Endothelial cell (in vitro differentiated cells): ENCODE data around the gene LDB3. TPM values are rescaled to one million over a fixed set of nuclear protein-coding genes. Genes with fewer than 3 reads are reported as not detected.
"Not testable (repeated sequence)": the region's sequence is repeated elsewhere in the genome, so short reads cannot be mapped to it uniquely, and the experiment has no call there.

ENCODE experiments used
- DNase-seq: peaks from one replicate; pipeline ENCODE4 v3.0.0; 2021; ENCODE audit warnings: low spot score
- H3K27ac Mint-ChIP-seq: one replicate; pipeline ENCODE4 v1.8.0; 2021; ENCODE audit warnings: mixed read lengths, inconsistent platforms; ENCODE audit not compliant: unreplicated experiment
- H3K27me3 Mint-ChIP-seq: one replicate; pipeline ENCODE4 v1.8.0; 2021; ENCODE audit warnings: mild to moderate bottlenecking, moderate library complexity, mixed read lengths, inconsistent platforms; ENCODE audit not compliant: unreplicated experiment
- H3K36me3 Mint-ChIP-seq: one replicate; pipeline ENCODE4 v1.8.0; 2021; ENCODE audit warnings: mild to moderate bottlenecking, low read depth, mixed read lengths, inconsistent platforms; ENCODE audit not compliant: unreplicated experiment
- H3K4me1 Mint-ChIP-seq: one replicate; pipeline ENCODE4 v1.8.0; 2021; ENCODE audit warnings: mild to moderate bottlenecking, mixed read lengths, inconsistent platforms; ENCODE audit not compliant: unreplicated experiment
- H3K4me3 Mint-ChIP-seq: one replicate; pipeline ENCODE4 v1.8.0; 2021; ENCODE audit warnings: mild to moderate bottlenecking, mixed read lengths, inconsistent platforms; ENCODE audit not compliant: unreplicated experiment
- H3K9me3 Mint-ChIP-seq: one replicate; pipeline ENCODE4 v1.8.0; 2021; ENCODE audit warnings: mixed read lengths, inconsistent platforms; ENCODE audit not compliant: unreplicated experiment
- total RNA-seq: library from RNA; stranded (reverse); fragmentation: NEBNext Ultra II Directional; extraction: Animal tissue kit (Norgen Biotek cat#: 25700); gene quantifications from one replicate; pipeline ENCODE4 v1.2.1, GENCODE V29; 2021; ENCODE audit not compliant: unreplicated experiment
- TF ChIP-seq, protein P1 (sequence below): fragments of 200-600 bp; sonication (generic); IDR thresholded peaks from one replicate; pipeline ENCODE4 v1.5.0; 2021; ENCODE audit warnings: antibody characterized with exemption; ENCODE audit not compliant: unreplicated experiment

Gene LDB3
- total RNA-seq, 1 donor from 2014 or later = 0.36 TPM

- H3K36me3 Mint-ChIP-seq = no peaks in the 10 kb centered on the region
- DNase-seq = no peak
- H3K4me3 Mint-ChIP-seq = no peak overlapping the region
- H3K9me3 Mint-ChIP-seq = no peaks in the 10 kb centered on the region
- H3K27me3 Mint-ChIP-seq = peaks cover 17% of the 10 kb centered on the region
- TF ChIP-seq, protein P1, sequence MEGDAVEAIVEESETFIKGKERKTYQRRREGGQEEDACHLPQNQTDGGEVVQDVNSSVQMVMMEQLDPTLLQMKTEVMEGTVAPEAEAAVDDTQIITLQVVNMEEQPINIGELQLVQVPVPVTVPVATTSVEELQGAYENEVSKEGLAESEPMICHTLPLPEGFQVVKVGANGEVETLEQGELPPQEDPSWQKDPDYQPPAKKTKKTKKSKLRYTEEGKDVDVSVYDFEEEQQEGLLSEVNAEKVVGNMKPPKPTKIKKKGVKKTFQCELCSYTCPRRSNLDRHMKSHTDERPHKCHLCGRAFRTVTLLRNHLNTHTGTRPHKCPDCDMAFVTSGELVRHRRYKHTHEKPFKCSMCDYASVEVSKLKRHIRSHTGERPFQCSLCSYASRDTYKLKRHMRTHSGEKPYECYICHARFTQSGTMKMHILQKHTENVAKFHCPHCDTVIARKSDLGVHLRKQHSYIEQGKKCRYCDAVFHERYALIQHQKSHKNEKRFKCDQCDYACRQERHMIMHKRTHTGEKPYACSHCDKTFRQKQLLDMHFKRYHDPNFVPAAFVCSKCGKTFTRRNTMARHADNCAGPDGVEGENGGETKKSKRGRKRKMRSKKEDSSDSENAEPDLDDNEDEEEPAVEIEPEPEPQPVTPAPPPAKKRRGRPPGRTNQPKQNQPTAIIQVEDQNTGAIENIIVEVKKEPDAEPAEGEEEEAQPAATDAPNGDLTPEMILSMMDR = no peak
- H3K27ac Mint-ChIP-seq = no peak overlapping the region
- H3K4me1 Mint-ChIP-seq = no peaks in the 10 kb centered on the region
Measured at GRCh38 chr10:86730227-86730626, 61.9 kb downstream of the LDB3 start.

- TF ChIP-seq, protein P1 = no peak
- Mint-ChIP-seq H3K27me3 (peaks cover 17% of the 10 kb centered on the region), H3K27ac (no peak overlapping the region), H3K4me1 (no peaks in the 10 kb centered on the region), H3K9me3 (no peaks in the 10 kb centered on the region), H3K4me3 (no peak overlapping the region), H3K36me3 (no peaks in the 10 kb centered on the region)
- DNase-seq = no peak
Measured at GRCh38 chr10:86732771-86733170, 64.5 kb downstream of the LDB3 start.

DNA sequence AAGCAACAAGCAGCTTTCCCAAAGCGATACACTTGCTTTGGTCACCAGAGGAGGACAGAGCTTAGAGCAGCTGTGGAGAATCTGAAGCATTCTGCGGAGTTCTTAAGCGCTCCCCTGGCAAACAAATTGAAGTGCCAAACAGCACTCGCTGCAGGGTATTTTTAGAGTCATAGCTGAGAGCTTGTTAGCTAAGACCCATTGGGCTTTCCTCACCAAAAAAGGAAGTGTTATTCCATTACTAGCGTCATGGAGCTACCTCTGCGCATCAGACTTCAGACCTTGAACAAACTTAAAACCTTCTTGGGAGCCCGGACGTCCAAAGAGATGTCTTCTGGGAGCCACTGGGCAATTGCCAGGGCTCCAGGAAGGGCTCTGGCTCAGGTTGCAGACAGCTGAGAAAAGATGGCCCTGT, 65.0 kb downstream of the LDB3 start:
- H3K9me3 Mint-ChIP-seq = no peaks in the 10 kb centered on the region
- peaks cover 17% of the 10 kb centered on the region for H3K27me3 Mint-ChIP-seq
- no peak for DNase-seq
- H3K4me1 Mint-ChIP-seq = no peaks in the 10 kb centered on the region
- no peaks in the 10 kb centered on the region for H3K36me3 Mint-ChIP-seq
- H3K27ac Mint-ChIP-seq = no peak overlapping the region
- H3K4me3 Mint-ChIP-seq = no peak overlapping the region
- TF ChIP-seq, protein P1 = no peak

- H3K36me3 Mint-ChIP-seq = no peaks in the 10 kb centered on the region
- H3K4me3 Mint-ChIP-seq = no peak overlapping the region
- TF ChIP-seq, protein P1 = no peak
- no peak overlapping the region for H3K27ac Mint-ChIP-seq
- DNase-seq = no peak
- no peaks in the 10 kb centered on the region for H3K9me3 Mint-ChIP-seq
- no peaks in the 10 kb centered on the region for H3K4me1 Mint-ChIP-seq
- H3K27me3 Mint-ChIP-seq = peaks cover 16% of the 10 kb centered on the region
Measured at GRCh38 chr10:86734207-86734988, 66.1 kb downstream of the LDB3 start.

GRCh38 chr10:86735278-86735677, 67.0 kb downstream of the LDB3 start:
- not testable (repeated sequence) for DNase-seq, H3K36me3 Mint-ChIP-seq, H3K9me3 Mint-ChIP-seq, H3K4me1 Mint-ChIP-seq, H3K27ac Mint-ChIP-seq, H3K4me3 Mint-ChIP-seq
- H3K27me3 Mint-ChIP-seq = peaks cover 11% of the 10 kb centered on the region
